Endometrial microvascular endothelial cells (primary cell): Measurements from ENCODE around the gene OR14I1. TPM values are rescaled to one million over a fixed set of nuclear protein-coding genes. Genes with fewer than 3 reads are reported as not detected.
"Not testable (repeated sequence)": the region's sequence is repeated elsewhere in the genome, so short reads cannot be mapped to it uniquely, and the experiment has no call there.

Experiments
- in situ Hi-C: cut with HindIII; loops from 2 replicates; pipeline ENCODE4 v1.10.0; 2017; ENCODE audit warnings: low sequenced_read_pairs, low pct_unique_long_range_greater_than_20kb; ENCODE audit errors: inconsistent ontology term
- total RNA-seq: library from RNA; depleted of rRNA; stranded (reverse); fragments of >200 nt; gene quantifications from one replicate; pipeline ENCODE4 v1.2.3, GENCODE V29; 2015; ENCODE audit errors: inconsistent ontology term

Gene OR14I1
- total RNA-seq, 1 donor from 2014 or later, result not detected

DNA sequence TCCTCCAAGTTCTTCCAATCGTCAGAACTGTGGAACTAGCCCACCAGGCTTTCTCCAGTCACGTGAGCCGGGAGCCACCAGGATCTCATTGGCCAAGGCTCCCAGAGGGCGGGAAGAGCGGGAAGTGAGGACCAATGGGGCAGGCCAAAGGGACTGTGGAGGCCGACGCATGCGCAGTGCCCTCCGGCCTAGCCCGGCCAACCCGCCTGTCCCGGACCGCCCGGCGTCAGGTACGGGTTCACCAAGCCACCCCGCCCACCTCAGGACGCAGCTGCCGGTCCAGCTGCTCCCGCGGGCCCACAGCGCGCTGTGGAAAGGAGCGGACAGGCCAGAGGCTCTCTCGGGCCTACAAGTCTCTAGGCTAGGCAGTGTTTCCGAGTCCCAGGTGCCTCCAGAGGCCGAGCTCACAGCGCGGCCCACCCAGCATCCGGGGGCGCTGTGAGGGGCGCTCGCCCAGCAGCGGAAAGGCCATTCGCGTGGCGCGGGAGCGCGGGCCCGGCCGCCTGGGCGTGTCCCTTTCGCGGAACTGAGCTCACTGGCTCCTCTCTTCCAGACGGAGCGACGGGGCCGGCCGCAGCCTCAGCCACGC, 10.9 kb downstream of the OR14I1 start:
- in situ Hi-C loops, result no loop called here

- in situ Hi-C loops, result no loop called here
Observed at GRCh38 chr1:248688527-248689298, 13.9 kb downstream of the OR14I1 start.

DNA sequence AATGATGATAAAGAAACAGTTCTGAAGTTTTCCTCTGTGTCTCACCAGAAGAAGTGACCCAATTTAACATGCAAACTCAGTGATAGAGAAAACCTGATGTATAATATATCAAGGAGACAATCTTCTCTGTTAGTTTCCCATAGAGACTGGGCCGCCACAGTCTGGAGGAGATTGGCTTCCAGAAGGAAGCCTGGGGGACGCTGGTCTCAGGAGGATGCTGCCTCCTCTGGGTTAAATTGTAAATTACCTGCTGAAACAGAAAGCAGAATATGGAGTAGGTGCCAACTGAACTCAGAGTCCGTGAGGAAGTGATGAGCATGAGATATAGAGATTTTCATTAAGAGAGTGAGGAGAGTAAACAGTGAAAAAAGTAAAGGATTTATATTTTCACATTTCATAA, 15.8 kb downstream of the OR14I1 start:
- in situ Hi-C loops, result no loop called here

GRCh38 chr1:248681651-248682050, 20.9 kb downstream of the OR14I1 start:
- in situ Hi-C loops, result no loop called here

GRCh38 chr1:248670003-248670402, 32.6 kb downstream of the OR14I1 start:
- in situ Hi-C loops, result no loop called here

GRCh38 chr1:248663453-248664328, 38.9 kb downstream of the OR14I1 start:
- in situ Hi-C loops, result not testable (repeated sequence)

DNA sequence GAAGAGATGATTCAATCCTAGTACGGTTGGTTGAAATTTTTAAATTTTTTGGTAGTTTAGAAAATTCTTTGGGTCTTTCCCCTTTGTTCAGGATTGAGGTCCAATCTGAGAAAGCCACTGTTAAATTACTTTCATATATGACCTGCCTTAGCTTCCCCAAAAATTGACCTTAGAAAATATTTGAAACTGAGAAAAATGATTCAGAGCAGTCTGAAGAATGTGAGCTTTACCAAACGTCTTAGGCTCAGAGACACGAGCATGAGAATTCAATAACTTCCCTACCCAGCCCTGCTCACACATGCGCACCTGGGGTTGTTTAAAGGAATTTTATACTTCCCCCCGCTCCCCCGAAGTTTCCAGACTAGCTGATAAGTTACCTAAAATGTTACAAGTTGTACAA, 45.8 kb downstream of the OR14I1 start:
- in situ Hi-C loops, result not testable (repeated sequence)

GRCh38 chr1:248655354-248655753, 47.2 kb downstream of the OR14I1 start, which contains the start of gene OR2T27:
Gene OR2T27 (minus strand): TSS chr1:248655528. CDS start chr1:248650884, 4,644 bp downstream.
- in situ Hi-C loops, result not testable (repeated sequence)

Other genes with a start within 250 kb of the OR14I1 start
- not detected for gene OR2T3, start 229.4 kb downstream of the OR14I1 start, total RNA-seq
- not detected for gene OR2T5, start 214.2 kb downstream of the OR14I1 start, total RNA-seq
- gene OR2G6, start 194.7 kb downstream of the OR14I1 start, total RNA-seq, result not detected
- gene OR2T29, start 140.0 kb downstream of the OR14I1 start, total RNA-seq, result not detected
- gene OR2T34, start 128.0 kb downstream of the OR14I1 start, total RNA-seq, result not detected
- gene OR2T10, start 105.1 kb downstream of the OR14I1 start, total RNA-seq, result not detected
- gene OR2T11, start 67.7 kb downstream of the OR14I1 start, total RNA-seq, result not detected
- not detected for gene OR2T35, start 57.5 kb downstream of the OR14I1 start, total RNA-seq
- gene OR2T27, start 47.2 kb downstream of the OR14I1 start, total RNA-seq, result not detected
- gene LYPD8, start 53.0 kb upstream of the OR14I1 start, total RNA-seq, result not detected
- 23.0 TPM for gene SH3BP5L, start 123.1 kb upstream of the OR14I1 start, total RNA-seq
- 29.5 TPM for gene ZNF672, start 135.5 kb upstream of the OR14I1 start, total RNA-seq
- 43.8 TPM for gene ZNF692, start 156.3 kb upstream of the OR14I1 start, total RNA-seq
- gene PGBD2, start 203.5 kb upstream of the OR14I1 start, total RNA-seq, result 2.9 TPM